ENCODE data around the gene KIAA0513.
"Not testable (repeated sequence)": the region's sequence is repeated elsewhere in the genome, so short reads cannot be mapped to it uniquely, and the experiment has no call there.

KIAA0513 gene

DNA sequence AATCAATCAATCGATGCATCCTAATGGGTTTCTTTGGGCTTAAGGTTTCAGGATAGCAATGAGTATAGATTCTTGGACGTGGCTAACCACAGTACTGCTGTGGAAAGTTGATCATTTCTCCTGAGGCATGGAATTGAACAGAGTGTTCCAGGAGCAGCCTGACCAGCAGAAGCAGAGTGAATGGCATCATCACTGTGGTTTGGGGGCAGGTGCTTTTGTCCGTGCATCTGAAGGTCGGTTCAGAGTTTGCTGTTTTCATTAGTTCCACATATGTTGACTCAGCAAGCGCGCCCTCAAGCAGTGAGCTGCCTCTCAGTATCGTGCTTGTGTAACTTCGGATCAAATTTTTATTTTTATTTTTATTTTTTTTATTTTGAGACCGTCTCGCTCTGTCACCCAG is 24.9 kb downstream of the KIAA0513 start:
- no peak for DNase-seq

DNA sequence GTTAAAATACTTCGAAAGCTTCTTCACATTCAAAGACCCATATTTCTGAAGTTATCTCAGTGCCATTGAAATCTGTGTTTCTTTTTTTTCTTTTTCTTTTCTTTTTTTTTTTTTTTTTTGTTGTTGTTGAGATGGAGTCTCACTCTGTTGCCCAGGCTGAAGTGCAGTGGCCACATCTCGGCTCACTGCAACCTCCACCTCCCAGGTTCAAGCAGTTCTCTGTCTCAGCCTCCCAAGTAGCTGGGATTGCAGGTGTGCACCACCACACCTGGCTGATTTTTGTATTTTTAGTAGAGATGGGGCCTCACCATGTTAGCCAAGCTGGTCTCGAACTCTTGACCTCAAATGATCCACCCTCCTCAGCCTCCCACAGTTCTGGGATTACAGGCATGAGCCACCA is 26.7 kb downstream of the KIAA0513 start:
- not testable (repeated sequence) for DNase-seq

GRCh38 chr16:85054948-85055492 is 27.4 kb downstream of the KIAA0513 start:
- no peak for DNase-seq

GRCh38 chr16:85055493-85056210 is 28.1 kb downstream of the KIAA0513 start:
- DNase-seq = no peak

DNA sequence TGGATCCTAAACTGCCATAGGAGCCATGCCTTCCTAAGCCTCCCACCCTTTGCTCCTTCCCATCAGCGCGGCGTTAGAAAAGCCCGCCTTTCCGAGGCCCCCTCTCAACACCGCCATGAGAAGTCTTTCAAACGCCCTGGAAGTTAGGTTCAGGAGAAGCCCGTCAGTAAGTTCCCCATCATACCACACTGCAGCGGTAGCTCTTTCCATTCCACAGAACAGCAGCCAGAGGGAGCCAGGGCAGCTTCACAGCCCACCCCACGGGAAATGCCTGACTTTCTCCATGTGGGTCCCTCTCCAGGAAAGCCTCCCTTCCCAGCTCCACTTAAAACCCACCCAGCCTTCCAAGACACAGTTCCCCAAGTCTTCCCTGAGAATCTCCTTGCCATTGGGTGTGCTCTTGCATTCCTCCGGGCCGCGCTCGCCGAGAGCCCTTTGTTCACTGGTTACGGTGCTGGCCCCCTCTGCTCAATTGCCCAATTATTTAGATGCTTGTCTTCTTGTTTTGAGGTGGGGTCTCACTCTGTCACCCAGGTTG is 28.7 kb downstream of the KIAA0513 start:
- no peak for DNase-seq

DNA sequence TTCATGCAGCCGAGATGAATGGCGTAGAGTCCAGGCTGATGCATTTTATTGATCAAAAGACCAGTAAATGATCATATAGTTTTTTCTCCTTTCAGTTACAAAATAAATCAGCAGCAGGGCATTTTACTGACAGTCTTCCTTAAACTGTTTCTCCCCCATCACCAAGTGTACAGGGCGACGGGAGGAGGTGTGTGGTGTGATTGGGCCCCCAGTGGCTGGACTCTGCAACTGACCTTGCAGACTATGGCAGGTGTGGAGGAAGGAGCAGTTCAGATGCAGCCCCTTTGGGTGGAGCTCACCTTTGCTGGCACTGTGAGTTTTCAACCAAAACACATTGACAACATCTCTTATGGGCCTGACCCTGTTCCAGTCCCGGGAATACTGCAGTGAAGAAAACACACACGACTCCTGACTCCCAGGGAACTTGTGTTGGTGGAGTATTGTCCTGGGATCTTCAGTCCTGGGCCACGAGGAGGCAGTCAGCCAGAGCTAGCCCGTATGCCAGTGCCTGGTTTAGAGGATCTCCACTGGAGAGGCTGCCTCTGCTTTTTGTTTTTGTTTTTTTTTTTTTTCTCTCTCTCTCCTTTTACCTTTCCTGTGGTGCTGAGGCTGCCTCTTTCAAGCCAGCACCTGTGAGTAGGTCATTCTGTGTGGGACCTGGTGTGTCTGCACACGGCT is 29.8 kb downstream of the KIAA0513 start:
- peak; percentile 22 for DNase-seq

DNA sequence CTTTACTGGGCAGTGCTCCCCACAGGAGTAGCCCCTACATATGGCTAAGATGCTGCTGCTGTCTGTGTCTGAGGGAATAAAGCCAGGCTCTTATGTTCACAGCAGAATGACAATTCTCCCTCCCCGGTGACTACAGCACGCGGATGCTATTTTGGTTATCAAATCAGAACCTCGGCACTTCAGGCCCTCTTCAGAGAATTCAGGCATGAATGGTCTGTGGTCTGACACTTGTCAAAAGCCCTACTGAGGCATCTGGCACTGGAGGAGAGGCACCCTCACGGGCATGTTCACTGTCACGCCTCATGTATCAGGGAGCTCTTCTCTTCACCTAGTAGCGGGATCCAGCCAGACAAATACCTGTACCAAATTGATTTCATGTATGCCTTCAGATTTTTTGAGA is 30.4 kb downstream of the KIAA0513 start:
- peak; percentile 87 for DNase-seq

DNA sequence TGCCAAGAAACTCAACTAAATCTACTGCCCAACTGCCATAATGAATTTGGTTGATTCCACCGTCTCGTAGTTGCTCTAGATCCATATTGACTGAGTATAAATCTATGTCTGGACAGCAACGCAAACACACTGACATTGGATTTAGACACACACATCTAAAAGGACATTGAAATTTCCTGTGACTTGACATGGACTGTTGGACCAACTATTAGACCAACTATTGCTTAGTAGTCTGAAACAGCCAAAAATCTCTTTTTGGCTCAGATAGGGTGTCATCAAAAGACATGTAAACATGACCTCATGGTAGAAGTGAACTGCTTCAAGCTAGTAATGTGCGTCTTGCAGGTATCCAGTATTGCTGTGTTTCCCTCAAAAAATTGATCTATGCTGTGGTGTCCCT is 31.3 kb downstream of the KIAA0513 start:
- no peak for DNase-seq

- no peak for DNase-seq
Observed at GRCh38 chr16:85061566-85061965, 34.0 kb downstream of the KIAA0513 start.

DNA sequence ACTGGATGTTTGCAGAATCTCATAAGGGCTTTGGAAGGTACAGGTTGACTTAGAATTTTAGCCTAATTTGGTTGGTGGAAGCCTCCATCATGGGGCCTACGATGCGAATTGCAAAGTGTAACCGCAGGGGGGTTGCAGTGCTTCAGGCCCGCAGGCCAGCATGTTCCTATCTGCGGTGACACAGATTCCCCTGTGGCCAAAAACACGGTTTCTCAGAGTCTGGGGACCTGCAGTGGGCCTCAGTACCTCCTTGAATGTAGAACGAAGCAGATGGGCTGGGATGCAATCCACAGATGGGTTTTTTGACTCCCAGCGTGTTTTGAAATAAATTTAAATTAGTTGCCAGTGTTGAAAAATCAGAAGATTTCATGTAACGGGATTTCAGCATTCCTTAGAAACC is 34.7 kb downstream of the KIAA0513 start:
- no peak for DNase-seq

DNA sequence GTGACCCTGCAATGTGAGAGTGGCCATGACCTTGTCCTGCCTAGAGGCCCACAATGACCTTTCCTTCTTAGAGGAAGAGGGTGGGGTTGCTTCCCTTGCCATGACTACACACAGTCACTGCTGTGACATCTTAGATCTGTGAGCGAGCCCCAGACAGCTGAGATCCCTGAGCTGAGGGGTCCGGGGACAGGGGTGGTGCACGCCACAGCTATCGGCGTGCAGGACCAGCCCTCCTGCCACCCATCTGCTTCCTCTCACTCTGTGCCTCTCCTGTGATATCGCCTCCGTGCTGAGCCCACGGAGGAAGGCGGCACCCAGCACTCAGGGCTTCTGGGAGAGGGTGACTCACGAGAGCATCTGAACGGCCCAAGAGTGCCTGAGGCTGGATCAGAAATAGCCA is 35.2 kb downstream of the KIAA0513 start:
- no peak for DNase-seq

DNA sequence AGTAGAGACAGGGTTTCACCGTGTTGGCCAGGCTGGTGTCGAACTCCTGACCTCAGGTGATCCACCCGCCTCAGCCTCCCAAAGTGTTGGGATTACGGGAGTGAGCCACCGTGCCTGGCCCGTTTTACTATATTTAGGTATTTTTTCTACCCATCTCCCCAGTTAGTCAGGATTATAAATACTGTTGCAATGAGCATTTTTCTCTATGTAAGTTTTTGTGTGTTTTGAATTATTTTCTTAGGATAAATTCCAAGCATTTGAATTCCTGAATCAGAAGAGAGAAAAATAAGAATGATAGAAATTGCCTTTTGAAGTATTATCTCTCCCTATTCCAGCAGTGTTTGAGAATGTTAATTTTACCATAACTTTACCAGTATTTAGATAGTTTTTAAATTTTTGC is 36.6 kb downstream of the KIAA0513 start:
- no peak for DNase-seq

GRCh38 chr16:85065099-85065498 is 37.5 kb downstream of the KIAA0513 start:
- no peak for DNase-seq

- DNase-seq = no peak
Observed at GRCh38 chr16:85066346-85066885, 38.8 kb downstream of the KIAA0513 start.

GRCh38 chr16:85067024-85067423 is 39.4 kb downstream of the KIAA0513 start:
- DNase-seq = no peak

DNA sequence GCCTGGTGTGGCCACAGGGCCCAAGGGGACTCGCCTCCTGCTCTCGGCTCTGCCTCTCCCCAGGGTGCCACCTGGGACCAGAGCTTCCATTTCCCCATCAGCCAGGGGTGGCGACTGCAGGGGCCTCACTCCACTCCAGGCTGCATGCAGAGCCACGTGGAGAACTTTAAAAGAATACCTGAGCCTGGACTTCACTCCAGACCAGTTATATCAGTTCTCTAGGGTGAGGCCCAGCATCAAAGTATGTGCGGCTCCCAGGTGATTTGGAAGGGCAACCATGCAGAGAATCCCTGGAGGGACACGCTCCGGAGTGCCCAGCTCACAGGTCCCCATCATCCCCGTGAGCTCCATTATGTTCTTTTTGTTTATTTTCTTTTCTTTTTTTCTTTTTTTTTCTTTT is 39.8 kb downstream of the KIAA0513 start:
- DNase-seq = no peak

DNA sequence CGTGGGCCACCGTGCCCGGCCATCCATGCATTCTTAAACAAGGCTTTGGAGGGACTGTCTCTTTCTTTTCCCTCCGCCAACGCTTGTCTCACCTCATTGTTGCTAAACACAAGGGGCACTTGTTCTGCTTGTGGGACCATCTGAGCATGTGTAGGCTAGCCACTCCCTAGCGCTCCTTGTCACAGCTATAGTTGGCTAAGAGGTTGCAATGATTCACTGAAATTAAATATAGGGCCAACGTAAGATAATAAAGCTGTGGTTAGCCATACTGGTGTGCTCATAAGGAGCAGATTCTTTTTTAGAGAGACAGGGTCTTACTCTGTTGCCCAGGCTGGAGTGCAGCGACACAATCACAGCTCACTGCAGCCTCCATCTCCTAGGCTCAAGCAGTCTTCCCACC is 41.2 kb downstream of the KIAA0513 start:
- DNase-seq = no peak

GRCh38 chr16:85069171-85069570 is 41.6 kb downstream of the KIAA0513 start:
- DNase-seq = no peak

GRCh38 chr16:85072076-85072860 is 44.7 kb downstream of the KIAA0513 start:
- no peak for DNase-seq

DNA sequence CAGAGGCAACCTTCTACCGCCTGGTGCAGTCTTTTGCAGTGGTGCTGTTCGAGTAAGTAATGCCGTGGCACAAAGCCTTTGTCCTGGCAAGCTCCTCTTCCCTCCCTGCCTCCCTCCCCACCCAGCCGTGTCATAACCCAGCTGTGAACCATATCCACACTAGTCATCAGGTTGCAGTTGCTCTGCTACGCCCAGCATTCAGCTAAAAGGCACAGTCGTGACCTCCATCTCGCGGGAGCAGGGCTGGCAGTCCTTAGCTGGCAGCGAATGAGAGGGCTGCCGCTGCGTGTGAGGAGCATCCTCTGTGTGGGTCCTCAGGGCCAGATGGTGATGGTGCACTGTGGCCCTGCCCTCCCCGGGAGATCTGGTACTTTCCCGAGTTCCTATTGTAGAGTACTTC is 45.4 kb downstream of the KIAA0513 start:
- DNase-seq = no peak

DNA sequence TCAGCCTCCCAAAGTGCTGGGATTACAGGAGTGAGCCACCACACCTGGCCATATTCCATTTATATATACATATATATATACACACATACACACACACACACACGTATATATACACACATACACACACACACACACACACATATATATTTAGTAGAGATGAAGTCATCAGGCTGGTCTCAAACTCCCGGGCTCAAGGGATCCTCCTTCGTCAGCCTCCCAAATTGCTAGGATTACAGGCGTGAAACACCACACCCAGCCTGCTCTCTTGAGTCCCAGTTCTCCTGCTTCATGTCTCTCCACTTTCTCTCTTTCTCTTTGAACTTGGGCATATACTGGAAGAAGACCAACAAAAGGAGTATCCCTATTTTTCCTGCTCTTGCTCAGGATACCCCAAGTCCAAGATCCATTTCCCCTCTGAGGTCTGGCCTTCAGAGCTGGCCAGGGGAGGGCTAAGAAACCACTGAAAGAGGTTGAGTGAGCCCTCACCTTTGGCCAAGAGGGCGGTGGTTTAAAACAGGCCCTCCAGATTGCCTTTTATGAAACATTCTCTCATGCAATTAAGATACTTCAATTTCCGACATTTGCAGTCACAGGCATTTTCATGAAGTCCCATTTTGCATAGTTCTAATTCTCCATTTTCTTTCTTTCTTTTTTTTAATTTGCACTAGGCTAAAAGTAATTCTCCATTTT is 46.8 kb downstream of the KIAA0513 start:
- DNase-seq = no peak

- no peak for DNase-seq
Observed at GRCh38 chr16:85075236-85075924, 47.8 kb downstream of the KIAA0513 start.

All from NCI-H345 (cell line).